Measurements from ENCODE around the gene SDC3. TPM values are rescaled to one million over a fixed set of nuclear protein-coding genes. Genes with fewer than 3 reads are reported as not detected.

SDC3 gene
- total and polyA plus RNA-seq, 10 of the 15 experiments (the other 5 are each of a cell fraction or from before 2014, with no cell fraction given): under 0.01 to 0.46 (median 0.07) TPM; not detected in 2

DNA sequence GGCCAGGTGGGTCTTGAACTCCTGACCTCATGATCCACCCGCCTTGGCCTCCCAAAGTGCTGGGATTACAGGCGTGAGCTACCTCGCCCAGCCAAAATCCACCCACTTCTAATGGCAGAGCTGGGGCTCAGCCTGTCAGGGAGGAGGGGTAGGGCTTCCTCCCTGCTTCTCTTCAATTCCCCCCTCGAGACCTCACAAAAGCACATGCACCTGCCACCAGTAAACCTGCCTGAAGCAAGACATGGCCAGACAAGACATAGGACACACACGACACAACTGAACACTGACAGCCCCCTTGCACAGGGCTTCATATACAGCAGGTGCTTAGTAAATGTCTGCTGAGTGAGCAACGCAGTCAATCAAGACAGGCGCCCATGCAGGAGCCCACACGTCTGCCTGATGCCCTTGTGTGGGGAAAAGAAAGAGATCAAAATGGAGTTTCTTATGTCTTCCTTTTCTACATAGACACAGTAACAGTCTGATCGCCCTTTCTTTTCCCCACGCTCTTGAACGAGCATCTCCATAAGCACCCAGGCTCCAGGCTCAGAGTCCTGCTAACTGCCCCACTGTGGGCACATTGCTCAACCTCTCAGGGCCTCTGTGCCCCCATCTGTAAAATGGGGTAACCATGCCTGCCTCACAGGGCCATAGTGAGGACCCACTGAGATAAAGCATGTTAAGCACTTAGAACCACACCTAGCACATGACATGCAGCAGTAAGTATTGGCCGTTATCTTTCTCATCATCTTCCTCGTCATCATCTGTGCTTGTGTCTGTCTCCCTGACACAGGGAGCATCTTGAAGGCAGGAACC lies 8.8 kb downstream of the SDC3 start:
- Histone ChIP-seq H3K4me3 (no peak overlapping the region), H3K27me3 (replicated peaks in 1 of 2; ENCODE audit: control insufficient read depth in 2 of 2, insufficient read depth in 2 of 2, low read length in 1 of 2) (no peaks in the 10 kb centered on the region; a peak in 3 of 4 replicates), H3K9me3 (replicated peaks; ENCODE audit: control insufficient read depth, insufficient read depth, low read length) (no peaks in the 10 kb centered on the region), H2AFZ (ENCODE audit: control insufficient read depth, low read depth, low read length) (no peak overlapping the region), H4K20me1 (ENCODE audit: control insufficient read depth, insufficient read depth) (no peaks in the 10 kb centered on the region), H3K36me3 (ENCODE audit: control insufficient read depth in 2 of 2, insufficient read depth in 2 of 2, low read length in 1 of 2) (no peaks in the 10 kb centered on the region), H3K27ac (ENCODE audit: control insufficient read depth, insufficient read depth) (no peak overlapping the region), H3K79me2 (ENCODE audit: control insufficient read depth, insufficient read depth, low read length) (no peaks in the 10 kb centered on the region), H3K9ac (ENCODE audit: control insufficient read depth, insufficient read depth, low read length) (no peak overlapping the region), H3K4me1 (ENCODE audit: control insufficient read depth, insufficient read depth, low read length) (no peaks in the 10 kb centered on the region), H3K4me2 (ENCODE audit: control insufficient read depth, insufficient read depth) (no peak overlapping the region)
- ATAC-seq (no peak), DNase-seq (ENCODE audit: low read depth, low spot score) (no peak), FAIRE-seq (no peak)
- ChIA-PET SMC1A (ENCODE audit: uncharacterized antibody, unreplicated experiment) (interaction anchor here (1.2 kb wide), 1 partner anchor 99 kb away, joined by 4 read pairs; no protein-coding TSS in a partner anchor), CTCF (interaction anchor here (0.9 kb wide), 1 partner anchor 121 kb away, joined by 3 read pairs; no protein-coding TSS in a partner anchor), POLR2A (no interaction called here), RAD21 (ENCODE audit: unreplicated experiment) (no interaction called here)
- in situ Hi-C loops (cut with MboI) (no loop called here), intact Hi-C loops (cut with micrococcal nuclease; ENCODE audit: unreplicated experiment) (no loop called here)
- WGBS (ENCODE audit: insufficient coverage, insufficient replicate concordance, low lambda C conversion rate, missing lambda C conversion rate): 36% methylated on average over 11 of the region's 13 CpGs
- BruUV-seq (replicated peaks): no TSS peak
- TF ChIP-seq YBX1 (IDR thresholded peaks at IDR 0.05): no peak

DNA sequence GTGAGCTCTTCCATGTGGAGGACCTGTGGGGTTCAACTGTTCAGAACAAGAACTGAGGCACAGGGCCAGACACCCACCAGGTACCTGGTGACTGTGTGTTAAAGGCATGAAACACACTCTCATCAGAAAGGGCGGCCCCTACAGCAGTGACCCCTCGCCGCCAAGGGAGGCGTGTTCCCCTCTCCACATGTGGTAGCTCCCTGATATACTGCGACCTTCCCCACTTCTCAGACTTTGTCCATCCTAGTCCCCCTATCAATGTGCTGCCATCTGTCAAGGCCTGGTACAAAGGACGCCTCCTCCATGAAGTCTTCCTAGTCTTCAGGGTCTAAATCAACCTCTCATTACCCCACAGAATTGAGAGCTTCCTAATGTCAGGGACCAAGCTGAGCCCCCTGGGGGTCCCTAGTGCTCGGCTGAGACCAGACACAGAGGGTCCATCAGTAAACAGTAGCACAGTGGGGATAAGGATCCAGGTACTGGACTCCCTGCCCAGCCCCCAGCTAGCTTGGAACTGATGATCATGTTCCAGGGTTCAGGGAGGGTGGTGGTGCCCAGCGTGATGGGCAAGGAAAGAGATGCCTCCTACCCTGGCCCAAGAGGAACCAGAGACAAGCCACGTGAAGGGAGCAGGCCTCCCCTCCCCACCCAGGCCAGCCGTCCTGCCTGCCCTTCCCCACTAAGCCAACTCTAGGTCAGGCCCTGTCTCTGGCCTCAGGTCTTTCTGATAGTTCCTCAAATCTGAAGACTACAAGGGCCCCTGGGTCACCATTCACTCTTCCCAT lies 10.3 kb downstream of the SDC3 start:
- Histone ChIP-seq H3K79me2 (ENCODE audit: control insufficient read depth, insufficient read depth, low read length) (no peaks in the 10 kb centered on the region), H3K4me1 (ENCODE audit: control insufficient read depth, insufficient read depth, low read length) (no peaks in the 10 kb centered on the region), H3K4me2 (ENCODE audit: control insufficient read depth, insufficient read depth) (no peak overlapping the region), H3K36me3 (ENCODE audit: control insufficient read depth in 2 of 2, insufficient read depth in 2 of 2, low read length in 1 of 2) (no peaks in the 10 kb centered on the region), H3K9ac (ENCODE audit: control insufficient read depth, insufficient read depth, low read length) (no peak overlapping the region), H3K27ac (ENCODE audit: control insufficient read depth, insufficient read depth) (no peak overlapping the region), H3K9me3 (replicated peaks; ENCODE audit: control insufficient read depth, insufficient read depth, low read length) (no peaks in the 10 kb centered on the region), H3K4me3 (no peak overlapping the region), H3K27me3 (replicated peaks in 1 of 2; ENCODE audit: control insufficient read depth in 2 of 2, insufficient read depth in 2 of 2, low read length in 1 of 2) (no peaks in the 10 kb centered on the region; a peak in 3 of 4 replicates), H4K20me1 (ENCODE audit: control insufficient read depth, insufficient read depth) (no peaks in the 10 kb centered on the region), H2AFZ (ENCODE audit: control insufficient read depth, low read depth, low read length) (no peak overlapping the region)
- 52% methylated on average over 10 of the region's 10 CpGs for WGBS (ENCODE audit: insufficient coverage, insufficient replicate concordance, low lambda C conversion rate, missing lambda C conversion rate)
- ChIA-PET SMC1A (ENCODE audit: uncharacterized antibody, unreplicated experiment) (interaction anchor here (1.0 to 1.7 kb wide), 2 partner anchors 97 to 373 kb away, joined by 3 read pairs; no protein-coding TSS in a partner anchor), POLR2A (no interaction called here), RAD21 (ENCODE audit: unreplicated experiment) (interaction anchor here (1.3 kb wide), 1 partner anchor 115 kb away, joined by 3 read pairs; no protein-coding TSS in a partner anchor), CTCF (interaction anchor here (1.2 to 1.5 kb wide), 2 partner anchors 14 to 115 kb away, joined by 3 to 5 read pairs; no protein-coding TSS in a partner anchor)
- BruUV-seq (replicated peaks): no TSS peak
- in situ Hi-C loops (cut with MboI): no loop called here
- ATAC-seq (no peak), DNase-seq (ENCODE audit: low read depth, low spot score) (no peak), FAIRE-seq (no peak)
- intact Hi-C loops (cut with micrococcal nuclease; ENCODE audit: unreplicated experiment): no loop called here
- TF ChIP-seq SP1 (IDR thresholded peaks at IDR 0.05; ENCODE audit: low read depth, low read length) (no peak), ZNF207 (IDR thresholded peaks at IDR 0.05; ENCODE audit: borderline replicate concordance) (no peak), BACH1 (IDR thresholded peaks at IDR 0.05; ENCODE audit: borderline replicate concordance) (no peak), PML (IDR thresholded peaks at IDR 0.05; ENCODE audit: low read length) (no peak), RBBP5 (conservative IDR thresholded peaks at IDR 0.05) (no peak), RCOR1 (conservative IDR thresholded peaks at IDR 0.05; ENCODE audit: low read depth, low read length) (no peak)
- TF ChIP-seq, protein P1, sequence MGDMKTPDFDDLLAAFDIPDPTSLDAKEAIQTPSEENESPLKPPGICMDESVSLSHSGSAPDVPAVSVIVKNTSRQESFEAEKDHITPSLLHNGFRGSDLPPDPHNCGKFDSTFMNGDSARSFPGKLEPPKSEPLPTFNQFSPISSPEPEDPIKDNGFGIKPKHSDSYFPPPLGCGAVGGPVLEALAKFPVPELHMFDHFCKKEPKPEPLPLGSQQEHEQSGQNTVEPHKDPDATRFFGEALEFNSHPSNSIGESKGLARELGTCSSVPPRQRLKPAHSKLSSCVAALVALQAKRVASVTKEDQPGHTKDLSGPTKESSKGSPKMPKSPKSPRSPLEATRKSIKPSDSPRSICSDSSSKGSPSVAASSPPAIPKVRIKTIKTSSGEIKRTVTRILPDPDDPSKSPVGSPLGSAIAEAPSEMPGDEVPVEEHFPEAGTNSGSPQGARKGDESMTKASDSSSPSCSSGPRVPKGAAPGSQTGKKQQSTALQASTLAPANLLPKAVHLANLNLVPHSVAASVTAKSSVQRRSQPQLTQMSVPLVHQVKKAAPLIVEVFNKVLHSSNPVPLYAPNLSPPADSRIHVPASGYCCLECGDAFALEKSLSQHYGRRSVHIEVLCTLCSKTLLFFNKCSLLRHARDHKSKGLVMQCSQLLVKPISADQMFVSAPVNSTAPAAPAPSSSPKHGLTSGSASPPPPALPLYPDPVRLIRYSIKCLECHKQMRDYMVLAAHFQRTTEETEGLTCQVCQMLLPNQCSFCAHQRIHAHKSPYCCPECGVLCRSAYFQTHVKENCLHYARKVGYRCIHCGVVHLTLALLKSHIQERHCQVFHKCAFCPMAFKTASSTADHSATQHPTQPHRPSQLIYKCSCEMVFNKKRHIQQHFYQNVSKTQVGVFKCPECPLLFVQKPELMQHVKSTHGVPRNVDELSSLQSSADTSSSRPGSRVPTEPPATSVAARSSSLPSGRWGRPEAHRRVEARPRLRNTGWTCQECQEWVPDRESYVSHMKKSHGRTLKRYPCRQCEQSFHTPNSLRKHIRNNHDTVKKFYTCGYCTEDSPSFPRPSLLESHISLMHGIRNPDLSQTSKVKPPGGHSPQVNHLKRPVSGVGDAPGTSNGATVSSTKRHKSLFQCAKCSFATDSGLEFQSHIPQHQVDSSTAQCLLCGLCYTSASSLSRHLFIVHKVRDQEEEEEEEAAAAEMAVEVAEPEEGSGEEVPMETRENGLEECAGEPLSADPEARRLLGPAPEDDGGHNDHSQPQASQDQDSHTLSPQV (IDR thresholded peaks at IDR 0.05): no peak
